ENCODE data around the gene AIFM3. TPM values are rescaled to one million over a fixed set of nuclear protein-coding genes. Genes with fewer than 3 reads are reported as not detected.

AIFM3 gene
- total RNA-seq, 3 donors from 2014 or later, result 73.1 to 239 (median 181) TPM

- TF ChIP-seq CTCF (IDR thresholded peaks at IDR 0.05), result no peak
- no peak for DNase-seq
- peaks cover 21% of the 10 kb centered on the region for H3K4me1 ChIP-seq (ENCODE audit: low read depth)
- ATAC-seq, result no peak
- H3K9me3 ChIP-seq, result no peaks in the 10 kb centered on the region
- no peak overlapping the region for H3K4me3 ChIP-seq
- intact Hi-C loops (cut with DNase I, micrococcal nuclease), result no loop called here
- no peaks in the 10 kb centered on the region for H3K36me3 ChIP-seq (ENCODE audit: low read depth)
These were observed 45.7 kb downstream of the AIFM3 start for GRCh38 chr22:21012446-21013407.

- H3K4me1 ChIP-seq (ENCODE audit: low read depth), result peaks cover 21% of the 10 kb centered on the region
- ATAC-seq (no peak), DNase-seq (no peak)
- H3K36me3 ChIP-seq (ENCODE audit: low read depth), result no peaks in the 10 kb centered on the region
- intact Hi-C loops (cut with DNase I, micrococcal nuclease), result no loop called here
- TF ChIP-seq CTCF (IDR thresholded peaks at IDR 0.05), result no peak
- H3K4me3 ChIP-seq, result no peak overlapping the region
- H3K9me3 ChIP-seq, result no peaks in the 10 kb centered on the region
These were observed 46.7 kb downstream of the AIFM3 start for GRCh38 chr22:21013657-21014201.

GRCh38 chr22:21014202-21014725, 47.2 kb downstream of the AIFM3 start:
- no peak for TF ChIP-seq CTCF (IDR thresholded peaks at IDR 0.05)
- no peak overlapping the region for H3K4me3 ChIP-seq
- no peaks in the 10 kb centered on the region for H3K36me3 ChIP-seq (ENCODE audit: low read depth)
- DNase-seq (peak; percentile 81 to 92 (median 87)), ATAC-seq (peak; percentile 87)
- peaks cover 21% of the 10 kb centered on the region for H3K4me1 ChIP-seq (ENCODE audit: low read depth)
- intact Hi-C loops (cut with DNase I, micrococcal nuclease), result no loop called here
- H3K9me3 ChIP-seq, result no peaks in the 10 kb centered on the region

GRCh38 chr22:21014726-21015465, 47.8 kb downstream of the AIFM3 start, which contains the start of gene P2RX6:
Gene P2RX6 (plus strand): TSS chr22:21015165. CDS start chr22:21015175, 10 bp downstream.
- Histone ChIP-seq H3K4me1 (ENCODE audit: low read depth) (peaks cover 21% of the 10 kb centered on the region), H3K36me3 (ENCODE audit: low read depth) (no peaks in the 10 kb centered on the region), H3K4me3 (no peak within 1 kb of the TSS), H3K9me3 (no peaks in the 10 kb centered on the region)
- ATAC-seq, result peak; percentile 78
- no peak for TF ChIP-seq CTCF (IDR thresholded peaks at IDR 0.05)
- peak; percentile 55 to 75 (median 68) for DNase-seq
- intact Hi-C loops (cut with DNase I, micrococcal nuclease), result no loop called here

GRCh38 chr22:21015466-21016006, 48.5 kb downstream of the AIFM3 start:
- Histone ChIP-seq H3K36me3 (ENCODE audit: low read depth) (no peaks in the 10 kb centered on the region), H3K4me1 (ENCODE audit: low read depth) (peaks cover 21% of the 10 kb centered on the region), H3K9me3 (no peaks in the 10 kb centered on the region), H3K4me3 (no peak overlapping the region)
- ATAC-seq (no peak), DNase-seq (no peak)
- intact Hi-C loops (cut with DNase I, micrococcal nuclease), result no loop called here
- TF ChIP-seq CTCF (IDR thresholded peaks at IDR 0.05), result no peak

Measured in mucosa of descending colon (tissue), 3 donors.